ENCODE measurements around the gene P4HA3.

The P4HA3 gene

GRCh38 chr11:74354036-74354435 is 42.6 kb upstream of the P4HA3 start:
- Histone ChIP-seq H3K79me2 (ENCODE audit: control insufficient read depth, low read length) (no peaks in the 10 kb centered on the region), H3K9me2 (replicated peaks; ENCODE audit: control insufficient read depth, low read length) (no peaks in the 10 kb centered on the region), H3K4me2 (ENCODE audit: low read length) (no peak overlapping the region), H3K4me1 (ENCODE audit: control insufficient read depth, low read length) (no peaks in the 10 kb centered on the region), H4K20me1 (ENCODE audit: control insufficient read depth, insufficient read depth, low read depth, low read length) (no peaks in the 10 kb centered on the region), H3K4me3 (ENCODE audit: low read length) (no peak overlapping the region), H3K9me3 (ENCODE audit: control insufficient read depth, insufficient read depth, low read length) (no peaks in the 10 kb centered on the region), H3K27me3 (ENCODE audit: control insufficient read depth, low read length) (no peaks in the 10 kb centered on the region; the same call in 1 of the 2 replicates), H3K36me3 (ENCODE audit: control insufficient read depth, low read length) (no peaks in the 10 kb centered on the region), H3K27ac (ENCODE audit: low read depth, low read length) (no peak overlapping the region), H3F3A (ENCODE audit: control insufficient read depth, insufficient read depth) (no peaks in the 10 kb centered on the region)
- no peak for TF ChIP-seq EZH2phosphoT487 (IDR thresholded peaks at IDR 0.05; ENCODE audit: borderline replicate concordance, low read length)
- TF ChIP-seq CTCF (IDR thresholded peaks at IDR 0.05; ENCODE audit: low read depth, low read length, poor library complexity, severe bottlenecking) = no peak

DNA sequence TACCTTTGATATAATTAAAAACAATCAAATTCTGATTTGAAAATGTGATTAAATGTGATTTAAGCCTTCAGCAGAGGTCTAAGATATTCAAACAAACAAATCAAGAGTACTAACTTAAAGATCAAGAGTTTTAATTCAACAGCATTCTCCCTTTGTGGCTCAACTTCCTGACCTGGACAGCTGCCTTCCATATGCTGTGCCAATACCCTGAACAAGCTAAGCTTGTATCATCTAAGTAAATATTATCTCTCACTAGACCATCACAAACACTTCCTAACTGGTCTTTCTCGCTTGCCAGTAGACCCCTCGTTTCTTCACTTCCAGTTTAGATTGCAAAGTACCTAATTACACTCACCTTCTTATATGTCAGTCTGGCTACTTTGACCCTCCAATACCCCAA is 35.9 kb upstream of the P4HA3 start:
- H3K79me2 ChIP-seq (ENCODE audit: control insufficient read depth, low read length) = no peaks in the 10 kb centered on the region
- H3K9me2 ChIP-seq (replicated peaks; ENCODE audit: control insufficient read depth, low read length) = no peaks in the 10 kb centered on the region
- no peaks in the 10 kb centered on the region for H3K9me3 ChIP-seq (ENCODE audit: control insufficient read depth, insufficient read depth, low read length)
- H3K36me3 ChIP-seq (ENCODE audit: control insufficient read depth, low read length) = no peaks in the 10 kb centered on the region
- H4K20me1 ChIP-seq (ENCODE audit: control insufficient read depth, insufficient read depth, low read depth, low read length) = no peaks in the 10 kb centered on the region
- no peaks in the 10 kb centered on the region for H3K4me1 ChIP-seq (ENCODE audit: control insufficient read depth, low read length)
- H3K27ac ChIP-seq (ENCODE audit: low read depth, low read length) = no peak overlapping the region
- peaks cover 23% of the 10 kb centered on the region for H3K27me3 ChIP-seq (ENCODE audit: control insufficient read depth, low read length)
- H3F3A ChIP-seq (ENCODE audit: control insufficient read depth, insufficient read depth) = no peaks in the 10 kb centered on the region
- TF ChIP-seq CTCF (IDR thresholded peaks at IDR 0.05; ENCODE audit: low read depth, low read length, poor library complexity, severe bottlenecking) = no peak
- TF ChIP-seq EZH2phosphoT487 (IDR thresholded peaks at IDR 0.05; ENCODE audit: borderline replicate concordance, low read length) = no peak
- H3K4me2 ChIP-seq (ENCODE audit: low read length) = no peak overlapping the region
- no peak overlapping the region for H3K4me3 ChIP-seq (ENCODE audit: low read length)

DNA sequence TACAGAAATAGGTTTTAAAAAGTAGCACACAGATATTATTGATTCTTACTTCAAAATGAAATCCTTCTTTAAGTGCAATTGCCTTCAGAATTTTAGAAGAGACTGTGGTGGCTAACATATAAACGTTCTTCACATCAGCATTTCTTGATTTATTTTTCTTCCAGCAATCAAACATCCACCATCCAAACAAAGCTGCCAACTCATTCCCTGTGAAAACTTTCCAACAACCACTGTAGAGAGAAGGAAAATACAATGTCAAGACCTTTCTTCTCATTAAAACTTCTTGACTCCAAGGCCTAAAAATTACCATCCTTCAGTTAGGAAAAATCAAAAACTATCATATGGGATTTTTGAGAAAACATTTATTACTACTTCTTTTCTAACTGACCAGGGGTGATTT is 34.0 kb upstream of the P4HA3 start:
- Histone ChIP-seq H3F3A (ENCODE audit: control insufficient read depth, insufficient read depth) (no peaks in the 10 kb centered on the region), H3K27me3 (ENCODE audit: control insufficient read depth, low read length) (peaks cover 23% of the 10 kb centered on the region), H3K79me2 (ENCODE audit: control insufficient read depth, low read length) (no peaks in the 10 kb centered on the region), H3K36me3 (ENCODE audit: control insufficient read depth, low read length) (no peaks in the 10 kb centered on the region), H3K27ac (ENCODE audit: low read depth, low read length) (no peak overlapping the region), H3K4me1 (ENCODE audit: control insufficient read depth, low read length) (no peaks in the 10 kb centered on the region), H3K9me3 (ENCODE audit: control insufficient read depth, insufficient read depth, low read length) (no peaks in the 10 kb centered on the region), H4K20me1 (ENCODE audit: control insufficient read depth, insufficient read depth, low read depth, low read length) (no peaks in the 10 kb centered on the region), H3K4me2 (ENCODE audit: low read length) (no peak overlapping the region), H3K4me3 (ENCODE audit: low read length) (no peak overlapping the region), H3K9me2 (replicated peaks; ENCODE audit: control insufficient read depth, low read length) (no peaks in the 10 kb centered on the region)
- no peak for TF ChIP-seq CTCF (IDR thresholded peaks at IDR 0.05; ENCODE audit: low read depth, low read length, poor library complexity, severe bottlenecking)
- no peak for TF ChIP-seq EZH2phosphoT487 (IDR thresholded peaks at IDR 0.05; ENCODE audit: borderline replicate concordance, low read length)

DNA sequence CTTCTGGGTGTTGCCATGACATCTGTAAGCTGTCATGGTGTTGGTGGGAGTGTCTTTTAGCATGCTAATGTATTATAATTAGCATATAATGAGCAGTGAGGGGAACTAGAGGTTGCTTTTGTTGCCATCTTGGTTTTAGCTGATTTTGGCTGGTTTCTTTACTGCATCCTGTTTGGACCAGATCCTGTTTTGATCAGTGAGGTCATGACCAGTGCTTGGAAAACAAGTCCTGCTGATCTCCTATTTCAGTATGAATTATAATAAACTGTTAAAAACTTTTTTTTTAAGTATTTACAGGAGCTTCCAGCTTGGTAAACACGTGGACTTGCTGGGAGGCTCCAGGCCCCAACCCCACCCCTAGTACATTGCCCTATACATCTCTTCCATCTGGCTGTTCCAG is 30.5 kb upstream of the P4HA3 start:
- Histone ChIP-seq H3K27me3 (ENCODE audit: control insufficient read depth, low read length) (peaks cover 11% of the 10 kb centered on the region; the same call in 1 of the 2 replicates), H4K20me1 (ENCODE audit: control insufficient read depth, insufficient read depth, low read depth, low read length) (no peaks in the 10 kb centered on the region), H3K4me1 (ENCODE audit: control insufficient read depth, low read length) (no peaks in the 10 kb centered on the region), H3K9me2 (replicated peaks; ENCODE audit: control insufficient read depth, low read length) (no peaks in the 10 kb centered on the region), H3K4me2 (ENCODE audit: low read length) (no peak overlapping the region), H3K4me3 (ENCODE audit: low read length) (no peak overlapping the region), H3K36me3 (ENCODE audit: control insufficient read depth, low read length) (no peaks in the 10 kb centered on the region), H3K9me3 (ENCODE audit: control insufficient read depth, insufficient read depth, low read length) (no peaks in the 10 kb centered on the region), H3K79me2 (ENCODE audit: control insufficient read depth, low read length) (no peaks in the 10 kb centered on the region), H3K27ac (ENCODE audit: low read depth, low read length) (no peak overlapping the region), H3F3A (ENCODE audit: control insufficient read depth, insufficient read depth) (no peaks in the 10 kb centered on the region)
- TF ChIP-seq EZH2phosphoT487 (IDR thresholded peaks at IDR 0.05; ENCODE audit: borderline replicate concordance, low read length) = no peak

Measured in DOHH2 (cell line).